GM21529 (cell line): Measurements from ENCODE around the gene SATB2.

Experiments used
- ATAC-seq: cut with Tn5 transposase; IDR thresholded peaks from one replicate; pipeline ENCODE4 v1.9.1; 2021; ENCODE audit not compliant: unreplicated experiment

Gene SATB2

GRCh38 chr2:199457147-199458008 lies at the start of gene SATB2:
Gene SATB2, minus strand, starts transcription at chr2:199457939. Its CDS starts 1,902 bp downstream, at chr2:199456037.
- no peak for ATAC-seq

DNA sequence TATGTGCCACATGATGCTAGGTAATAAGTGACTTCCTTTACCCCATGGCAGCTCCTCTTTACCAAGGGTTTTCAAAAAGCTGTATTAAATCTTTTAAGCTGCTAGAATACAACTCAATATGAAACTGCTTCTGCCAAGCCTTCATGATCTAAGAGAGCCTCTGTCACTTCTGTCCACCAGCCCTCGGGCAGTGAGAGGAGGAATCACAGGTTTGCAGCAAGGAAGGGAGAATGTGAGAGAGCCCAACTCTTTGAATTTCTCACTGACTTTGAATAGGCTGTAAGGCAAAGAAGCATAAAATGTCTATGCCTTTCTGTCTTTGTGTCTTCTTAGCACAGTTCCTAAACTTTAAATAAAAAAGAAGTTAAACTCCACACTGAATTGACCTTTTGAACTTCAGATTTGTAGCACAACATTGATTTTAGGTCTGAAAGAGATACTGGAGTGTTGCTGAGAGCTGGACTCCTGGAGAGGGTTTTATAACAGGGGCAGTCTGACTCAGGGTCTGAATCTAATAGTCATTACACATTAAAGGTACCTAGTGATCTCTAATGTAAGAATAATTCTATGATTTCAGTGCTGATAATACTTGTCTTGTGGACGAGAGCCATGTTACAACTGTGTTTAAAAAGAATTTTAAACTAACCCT lies 48.1 kb upstream of the SATB2 start:
- ATAC-seq, result no peak

GRCh38 chr2:199503148-199503547 lies 45.4 kb upstream of the SATB2 start:
- no peak for ATAC-seq

DNA sequence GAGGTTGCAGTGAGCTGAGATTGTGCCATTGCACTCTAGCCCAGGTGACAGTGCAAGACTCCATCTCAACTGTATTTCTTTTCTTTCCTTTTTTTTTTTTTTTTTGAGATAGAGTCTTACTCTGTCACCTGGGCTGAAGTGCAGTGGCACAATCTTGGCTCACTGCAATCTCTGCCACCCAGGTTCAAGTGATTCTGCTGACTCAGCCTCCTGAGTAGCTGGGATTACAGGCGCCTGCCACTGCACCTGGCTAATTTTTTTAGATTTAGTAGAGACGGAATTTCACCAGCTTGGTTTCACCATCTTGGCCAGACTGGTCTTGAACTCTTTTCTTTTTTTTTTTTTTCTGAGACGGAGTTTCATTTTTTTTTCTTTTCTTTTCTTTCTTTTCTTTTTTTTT lies 41.3 kb upstream of the SATB2 start:
- no peak for ATAC-seq

DNA sequence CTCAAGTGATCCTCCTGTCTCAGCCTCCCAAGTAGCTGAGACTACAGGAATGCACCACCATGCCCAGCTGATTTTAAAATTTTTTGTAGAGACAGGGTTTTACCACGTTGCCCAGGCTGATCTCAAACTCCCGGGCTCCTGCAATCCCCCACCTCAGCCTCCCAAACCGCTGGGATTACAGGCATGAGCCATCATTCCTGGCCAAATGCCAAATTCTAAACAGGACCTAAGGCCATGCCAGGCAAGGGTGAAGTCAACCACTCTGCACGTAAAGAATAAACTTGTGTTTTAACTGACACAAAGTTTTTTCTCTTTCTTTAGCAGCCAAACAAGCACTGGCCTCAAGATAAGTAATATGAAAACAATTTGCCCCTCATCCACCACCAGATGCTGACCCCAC lies 37.4 kb upstream of the SATB2 start:
- ATAC-seq, result no peak

GRCh38 chr2:199490049-199490448 lies 32.3 kb upstream of the SATB2 start:
- no peak for ATAC-seq

GRCh38 chr2:199488772-199489400 lies 31.1 kb upstream of the SATB2 start:
- ATAC-seq, result peak; percentile 78

DNA sequence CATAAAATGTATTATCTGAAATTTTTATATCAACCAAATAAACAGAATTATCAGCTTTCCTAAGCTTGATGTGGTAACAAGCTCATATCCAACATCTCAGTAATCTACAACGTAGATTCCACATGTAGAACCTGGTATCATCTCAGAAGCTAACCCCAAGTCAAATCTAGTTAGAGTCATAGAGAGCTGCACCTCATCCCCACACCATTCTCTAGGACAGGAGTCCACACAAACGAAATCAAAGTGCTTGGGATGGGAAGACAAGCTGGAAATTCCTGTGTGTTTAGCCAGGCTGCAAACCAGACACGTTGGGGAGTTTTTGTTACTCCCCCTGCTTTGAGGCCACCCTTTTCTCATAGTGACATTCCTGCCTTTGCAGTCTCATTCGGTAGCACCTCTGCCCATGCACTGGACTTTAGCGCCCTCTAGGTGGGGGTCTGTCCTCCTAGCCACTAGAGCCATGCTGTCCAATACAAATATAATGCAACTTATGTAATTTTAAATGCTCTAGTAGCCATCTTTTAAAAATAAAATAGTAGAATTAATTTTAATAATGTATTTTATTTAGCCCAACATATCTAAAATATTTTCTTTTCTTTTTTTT lies 28.1 kb upstream of the SATB2 start:
- ATAC-seq, result peak; percentile 71

GRCh38 chr2:199484927-199485326 lies 27.2 kb upstream of the SATB2 start:
- no peak for ATAC-seq

DNA sequence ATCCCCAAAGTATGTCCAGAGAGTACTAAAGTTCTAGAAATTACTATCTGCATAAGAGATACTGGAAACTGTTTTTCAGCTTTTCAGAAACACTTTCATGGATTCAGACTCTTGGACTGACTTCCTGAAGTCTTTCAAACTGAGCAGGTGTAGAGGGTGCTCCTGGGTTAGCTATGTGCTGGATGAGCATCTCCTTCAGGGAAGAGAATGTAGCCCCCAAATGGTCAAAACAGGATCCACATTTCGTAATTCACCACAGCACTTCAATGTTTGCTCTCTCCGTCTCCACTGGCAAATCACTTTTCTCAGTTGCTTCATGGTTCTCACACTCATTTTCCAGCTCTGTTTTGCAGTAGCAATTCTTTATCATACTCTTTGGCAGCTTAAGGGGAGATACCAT lies 23.2 kb upstream of the SATB2 start:
- no peak for ATAC-seq

DNA sequence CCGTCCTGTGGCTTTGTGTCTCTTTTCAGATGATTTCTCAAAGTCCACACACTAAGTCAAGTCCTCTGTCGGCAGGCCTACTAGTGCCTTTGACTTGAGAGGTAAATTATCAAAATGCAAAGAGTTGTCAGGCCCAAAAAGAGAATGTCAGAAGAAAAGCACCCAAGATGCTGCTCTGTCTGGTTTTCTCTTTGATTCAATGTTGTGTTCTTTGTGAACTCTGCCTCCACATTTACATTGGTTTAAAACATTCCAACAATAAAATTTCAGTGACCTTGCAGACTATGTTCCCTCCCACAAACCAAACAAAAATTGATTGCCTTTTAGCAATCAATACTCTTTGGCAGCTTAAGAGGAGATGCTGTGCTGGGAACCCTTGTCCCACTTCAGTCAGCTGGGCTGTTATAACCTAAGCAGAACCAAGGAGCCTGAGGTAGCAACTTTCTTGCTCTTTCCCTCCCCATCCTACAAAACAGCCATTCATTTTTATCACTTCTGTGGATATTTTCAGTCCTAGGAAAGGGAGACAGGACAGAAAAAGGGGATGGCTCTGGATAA lies 19.6 kb upstream of the SATB2 start:
- ATAC-seq, result no peak

- peak; percentile 79 for ATAC-seq
These were observed 13.8 kb upstream of the SATB2 start for GRCh38 chr2:199471443-199472057.

DNA sequence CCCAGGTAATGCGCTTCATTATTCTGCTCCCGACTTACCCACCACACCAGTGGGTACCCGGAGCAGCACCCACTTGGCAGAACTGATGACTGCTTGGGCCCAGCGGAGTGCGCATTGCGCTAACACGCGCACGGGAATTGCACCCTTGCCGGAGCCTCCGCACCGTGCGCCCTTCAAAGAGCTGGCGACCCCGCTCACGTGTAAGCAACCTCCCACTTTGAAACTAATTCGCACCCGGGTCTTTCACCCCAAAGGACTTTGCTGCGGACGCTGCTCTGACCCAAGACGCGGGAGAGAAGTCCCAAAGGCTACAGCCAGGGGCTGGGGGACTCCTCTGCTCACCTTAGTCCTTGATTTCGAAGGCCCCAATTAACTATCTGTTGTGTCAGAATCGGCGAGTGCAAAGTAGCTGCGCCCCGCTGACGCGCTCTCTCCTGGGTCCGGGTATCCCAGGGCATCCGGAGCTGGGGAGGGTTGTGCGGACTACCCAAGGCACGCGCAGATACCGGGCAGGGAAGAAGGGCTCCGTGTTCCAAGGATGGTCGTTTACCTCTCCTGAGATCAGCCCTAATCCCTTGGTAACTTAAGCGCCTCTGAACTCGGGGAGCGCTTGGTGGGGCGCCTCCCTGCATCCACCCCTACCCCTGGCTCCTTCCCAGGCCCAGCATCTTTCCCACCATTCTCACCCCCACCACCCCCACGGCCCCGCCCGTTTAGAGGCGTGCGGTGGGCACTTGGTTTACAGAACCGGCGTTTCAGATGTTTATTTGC lies 13.1 kb upstream of the SATB2 start:
- ATAC-seq, result no peak

- no peak for ATAC-seq
These were observed 12.6 kb upstream of the SATB2 start for GRCh38 chr2:199470361-199470671.

DNA sequence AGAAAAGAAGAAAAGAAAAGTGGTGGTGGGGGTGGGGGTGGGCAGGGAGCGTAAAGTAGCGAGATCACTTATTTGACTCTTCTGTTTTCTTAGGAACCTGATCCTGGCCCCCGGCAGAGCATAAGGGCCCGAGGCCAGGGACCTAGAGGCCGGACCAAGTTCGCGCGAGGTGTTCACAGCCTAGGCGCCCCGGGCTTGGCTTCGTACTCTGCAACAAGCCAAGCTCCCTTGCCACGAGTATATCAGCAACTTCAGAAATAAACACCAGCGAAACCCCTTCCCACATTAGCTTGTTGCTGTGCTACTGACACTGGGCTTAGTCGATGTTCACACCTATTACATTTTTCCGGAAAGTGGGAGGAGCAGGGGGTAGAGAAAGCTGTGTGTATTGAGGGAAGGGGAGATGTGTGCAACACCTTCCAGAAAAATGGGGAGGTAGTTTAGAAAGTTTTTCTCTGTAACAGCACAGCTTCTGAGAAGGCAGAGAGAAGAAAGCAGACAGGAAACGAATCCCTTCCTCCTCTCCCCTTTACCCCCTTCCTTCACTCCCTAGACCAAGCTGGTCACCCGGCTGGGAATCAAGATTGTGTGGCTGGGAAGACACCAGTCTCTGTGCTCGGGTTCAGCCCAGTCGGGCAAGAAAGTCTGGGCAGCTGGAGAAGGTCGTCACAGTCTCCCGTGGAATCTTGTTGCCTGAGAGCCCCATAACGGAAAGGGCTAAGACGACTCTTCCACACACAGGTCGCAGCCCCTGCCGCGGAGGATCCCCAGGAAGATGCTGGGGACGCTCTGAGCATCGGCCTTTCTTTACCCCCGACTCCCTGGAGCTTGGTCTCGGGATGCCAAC lies 12.0 kb upstream of the SATB2 start:
- ATAC-seq, result no peak

- ATAC-seq, result no peak
These were observed 11.1 kb upstream of the SATB2 start for GRCh38 chr2:199468561-199469513.

- no peak for ATAC-seq
These were observed 9.5 kb upstream of the SATB2 start for GRCh38 chr2:199467066-199467822.

- no peak for ATAC-seq
These were observed 8.9 kb upstream of the SATB2 start for GRCh38 chr2:199466692-199467065.
